Left lung (tissue), 10 donors: ENCODE results near the gene ACTL8. TPM values are rescaled to one million over a fixed set of nuclear protein-coding genes. Genes with fewer than 3 reads are reported as not detected.

Experiments
- ATAC-seq: fragments of 200-7000 bp; cut with Tn5 transposase; one replicate; pipeline ENCODE4 v1.9.1; 2020; ENCODE audit warnings: moderate library complexity
- DNase-seq, 4 donors: peaks; one replicate each; pipeline ENCODE4 v3.0.0-alpha.2; 2013 to 2020
- H3K27ac ChIP-seq, 2 donors: fragments of 200-600 bp; sonication (generic) in 1 of 2; one replicate each; pipeline versions ENCODE4 v1.5.0 to v1.8.0; 2020 to 2021
- H3K27me3 ChIP-seq, 2 donors: fragments of 200-600 bp; sonication (generic) in 1 of 2; one replicate each; pipeline versions ENCODE4 v1.5.0 to v1.8.0; 2020 to 2021
- H3K36me3 ChIP-seq, 2 donors: fragments of 200-600 bp; sonication (generic) in 1 of 2; one replicate each; pipeline versions ENCODE4 v1.5.0 to v1.8.0; 2020 to 2021
- H3K4me1 ChIP-seq, 2 donors: fragments of 200-600 bp; one replicate each; pipeline ENCODE4 v1.8.0; 2021
- H3K4me3 ChIP-seq, 2 donors: fragments of 200-600 bp; sonication (generic) in 1 of 2; one replicate each; pipeline versions ENCODE4 v1.5.0 to v1.8.0; 2020 to 2021; ENCODE audit warnings: mild to moderate bottlenecking in 1 of 2
- H3K9me3 ChIP-seq, 2 donors: fragments of 200-600 bp; sonication (generic) in 1 of 2; one replicate each; pipeline versions ENCODE4 v1.5.0 to v1.8.0; 2020 to 2021
- intact Hi-C, 2 donors: fragments of 100-400 bp; cut with DNase I; formaldehyde crosslinking; loops; one replicate each; pipeline versions ENCODE4 v1.11.2 to v1.14.2; 2022
- polyA plus RNA-seq, 6 donors: library from polyadenylated mRNA; unstranded; fragments of 120-200 nt; gene quantifications; one replicate each; pipeline ENCODE4 v1.2.1, GENCODE V29; 2013; ENCODE audit not compliant: insufficient read length in 6 of 6
- total RNA-seq, 2 donors: library from RNA; stranded (reverse); fragmentation: NEBNext Ultra II Directional; extraction: Animal tissue kit (Norgen Biotek cat#: 25700); gene quantifications; one replicate each; pipeline ENCODE4 v1.2.1, GENCODE V29; 2021
- TF ChIP-seq, protein P1 (sequence below), 2 donors: fragments of 200-600 bp; sonication (generic) in 1 of 2; IDR thresholded peaks; one replicate each; pipeline versions ENCODE4 v1.5.0 to v1.8.0; 2021; ENCODE audit warnings: antibody characterized with exemption in 2 of 2
- donor health status: DM: no; HTN: yes; CAD: no.
- donor health status: DM: no; HTN: no; CAD: no.

The ACTL8 gene
- total and polyA plus RNA-seq, 8 donors, result not detected

DNA sequence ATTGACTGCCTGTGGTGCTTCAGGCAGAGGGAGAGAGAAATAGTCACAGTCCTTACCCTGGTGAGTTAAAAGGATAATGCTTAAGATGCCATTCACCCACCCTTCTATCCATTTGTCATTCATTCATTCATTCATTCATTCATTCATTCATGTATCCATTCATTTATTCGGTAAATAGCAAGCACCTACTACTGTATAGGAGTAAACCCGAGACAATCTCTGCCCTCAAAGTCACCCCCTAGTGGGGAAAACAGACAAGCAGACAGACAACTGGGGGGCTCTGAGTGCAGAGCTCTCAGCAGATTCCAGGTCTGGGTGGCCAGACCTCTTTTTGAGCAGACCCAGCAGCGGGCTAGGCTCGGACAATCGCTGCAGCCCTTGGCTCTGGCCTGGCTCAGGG is 14.1 kb upstream of the ACTL8 start:
- no peaks in the 10 kb centered on the region for H3K4me1 ChIP-seq
- no peak overlapping the region for H3K27ac ChIP-seq
- H3K4me3 ChIP-seq, result no peak overlapping the region
- intact Hi-C loops, result no loop called here
- H3K36me3 ChIP-seq, result no peaks in the 10 kb centered on the region
- peaks cover 0 to 61% of the 10 kb centered on the region in 2 donors for H3K27me3 ChIP-seq
- TF ChIP-seq, protein P1, sequence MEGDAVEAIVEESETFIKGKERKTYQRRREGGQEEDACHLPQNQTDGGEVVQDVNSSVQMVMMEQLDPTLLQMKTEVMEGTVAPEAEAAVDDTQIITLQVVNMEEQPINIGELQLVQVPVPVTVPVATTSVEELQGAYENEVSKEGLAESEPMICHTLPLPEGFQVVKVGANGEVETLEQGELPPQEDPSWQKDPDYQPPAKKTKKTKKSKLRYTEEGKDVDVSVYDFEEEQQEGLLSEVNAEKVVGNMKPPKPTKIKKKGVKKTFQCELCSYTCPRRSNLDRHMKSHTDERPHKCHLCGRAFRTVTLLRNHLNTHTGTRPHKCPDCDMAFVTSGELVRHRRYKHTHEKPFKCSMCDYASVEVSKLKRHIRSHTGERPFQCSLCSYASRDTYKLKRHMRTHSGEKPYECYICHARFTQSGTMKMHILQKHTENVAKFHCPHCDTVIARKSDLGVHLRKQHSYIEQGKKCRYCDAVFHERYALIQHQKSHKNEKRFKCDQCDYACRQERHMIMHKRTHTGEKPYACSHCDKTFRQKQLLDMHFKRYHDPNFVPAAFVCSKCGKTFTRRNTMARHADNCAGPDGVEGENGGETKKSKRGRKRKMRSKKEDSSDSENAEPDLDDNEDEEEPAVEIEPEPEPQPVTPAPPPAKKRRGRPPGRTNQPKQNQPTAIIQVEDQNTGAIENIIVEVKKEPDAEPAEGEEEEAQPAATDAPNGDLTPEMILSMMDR (IDR thresholded peaks at IDR 0.05), result no peak
- ATAC-seq (no peak), DNase-seq (no peak)
- no peaks in the 10 kb centered on the region for H3K9me3 ChIP-seq

GRCh38 chr1:17742583-17742982 is 12.6 kb upstream of the ACTL8 start:
- Histone ChIP-seq H3K4me3 (no peak overlapping the region), H3K36me3 (no peaks in the 10 kb centered on the region), H3K27ac (no peak overlapping the region), H3K27me3 (peaks cover 0 to 62% of the 10 kb centered on the region in 2 donors), H3K9me3 (no peaks in the 10 kb centered on the region), H3K4me1 (no peaks in the 10 kb centered on the region)
- intact Hi-C loops, result no loop called here
- TF ChIP-seq, protein P1 (IDR thresholded peaks at IDR 0.05), result no peak
- ATAC-seq, result no peak
- DNase-seq, result peak in 2 of 4 donors; percentile 69 to 85

GRCh38 chr1:17743008-17743647 is 12.0 kb upstream of the ACTL8 start:
- H3K27ac ChIP-seq, result no peak overlapping the region

DNA sequence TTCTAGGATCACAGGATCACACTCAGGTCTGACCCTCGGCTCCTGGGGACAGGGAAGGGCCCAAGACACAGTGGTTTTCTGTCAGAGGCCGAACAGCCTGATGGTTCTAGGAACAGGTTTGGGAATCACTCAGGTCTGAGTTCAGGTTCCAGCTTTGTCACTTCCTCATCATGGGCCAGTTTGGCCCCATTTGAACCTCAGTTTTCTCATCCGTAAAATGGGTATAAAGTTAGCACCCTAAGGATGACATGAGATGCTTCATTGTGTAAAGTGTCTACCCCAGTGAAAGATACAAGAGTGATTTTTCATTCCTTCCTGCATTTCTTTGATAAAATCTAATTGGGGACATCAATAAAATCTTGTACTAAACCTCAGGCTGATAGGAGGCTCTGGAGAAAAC is 11.2 kb upstream of the ACTL8 start:
- H3K27me3 ChIP-seq, result peaks cover 0 to 69% of the 10 kb centered on the region in 2 donors
- H3K4me3 ChIP-seq, result no peak overlapping the region
- no peaks in the 10 kb centered on the region for H3K4me1 ChIP-seq
- H3K36me3 ChIP-seq, result no peaks in the 10 kb centered on the region
- TF ChIP-seq, protein P1 (IDR thresholded peaks at IDR 0.05), result no peak
- DNase-seq, result no peak
- ATAC-seq, result no peak
- intact Hi-C loops, result no loop called here
- no peaks in the 10 kb centered on the region for H3K9me3 ChIP-seq
- H3K27ac ChIP-seq, result no peak overlapping the region

More at GRCh38 chr1:17743008-17743647, 12.0 kb upstream of the ACTL8 start:
- Histone ChIP-seq H3K27me3 (peaks cover 0 to 68% of the 10 kb centered on the region in 2 donors), H3K9me3 (no peaks in the 10 kb centered on the region), H3K36me3 (no peaks in the 10 kb centered on the region), H3K4me3 (no peak overlapping the region), H3K4me1 (no peaks in the 10 kb centered on the region)
- no peak for ATAC-seq
- TF ChIP-seq, protein P1 (IDR thresholded peaks at IDR 0.05), result no peak
- intact Hi-C loops, result no loop called here
- DNase-seq, result peak in 2 of 4 donors; percentile 27 to 31

DNA sequence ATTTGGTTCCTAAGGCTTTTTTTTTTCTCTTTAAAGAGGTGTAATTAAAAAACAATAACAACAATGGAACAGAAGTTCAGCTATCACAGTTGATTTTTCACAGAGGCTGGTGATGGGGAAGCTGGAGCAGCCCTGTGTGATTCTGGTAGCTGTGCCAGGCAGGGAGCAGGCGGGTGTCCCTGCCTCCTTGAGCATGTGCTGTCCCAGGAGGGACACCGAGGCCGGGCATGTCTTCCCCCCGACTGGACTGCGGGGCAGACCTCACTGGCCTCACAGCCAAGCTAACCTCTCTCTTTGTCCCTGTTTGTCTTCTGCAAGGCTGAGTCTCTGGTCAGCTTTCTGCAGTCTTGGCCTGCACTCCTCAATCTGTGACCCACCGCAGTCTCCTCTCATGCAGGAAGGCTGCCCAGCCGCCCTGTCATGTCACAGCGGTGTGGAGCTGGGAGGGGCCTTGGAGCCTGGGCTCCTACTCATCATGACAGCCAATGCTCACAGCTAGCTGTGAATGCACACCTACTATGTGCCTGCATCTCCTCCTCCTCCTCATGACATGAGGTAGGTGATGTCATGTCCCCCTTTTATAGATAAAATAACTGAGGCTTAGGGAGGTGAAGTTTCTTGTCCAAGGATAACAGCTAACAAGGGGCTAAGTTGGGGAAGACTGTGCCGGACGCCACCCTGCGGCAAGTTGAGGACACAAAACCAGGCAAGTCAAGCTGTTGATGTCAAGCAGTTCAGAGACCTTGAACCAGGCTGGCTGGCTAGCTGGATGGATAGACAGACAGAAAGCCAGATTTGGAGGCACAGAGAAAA is 10.3 kb upstream of the ACTL8 start:
- Histone ChIP-seq H3K9me3 (no peaks in the 10 kb centered on the region), H3K4me3 (no peak overlapping the region), H3K36me3 (no peaks in the 10 kb centered on the region), H3K27me3 (peaks cover 0 to 61% of the 10 kb centered on the region in 2 donors), H3K4me1 (no peaks in the 10 kb centered on the region), H3K27ac (no peak overlapping the region)
- no peak for ATAC-seq
- TF ChIP-seq, protein P1 (IDR thresholded peaks at IDR 0.05), result no peak
- DNase-seq, result no peak
- intact Hi-C loops, result no loop called here
